ENCODE data around the gene CHRNA4. TPM values are rescaled to one million over a fixed set of nuclear protein-coding genes. Genes with fewer than 3 reads are reported as not detected.
"Not testable (repeated sequence)": the region's sequence is repeated elsewhere in the genome, so short reads cannot be mapped to it uniquely, and the experiment has no call there.

Gene CHRNA4
- total and polyA plus RNA-seq, 9 donors = 0.06 to 2.9 (median 0.43) TPM; not detected in 2

DNA sequence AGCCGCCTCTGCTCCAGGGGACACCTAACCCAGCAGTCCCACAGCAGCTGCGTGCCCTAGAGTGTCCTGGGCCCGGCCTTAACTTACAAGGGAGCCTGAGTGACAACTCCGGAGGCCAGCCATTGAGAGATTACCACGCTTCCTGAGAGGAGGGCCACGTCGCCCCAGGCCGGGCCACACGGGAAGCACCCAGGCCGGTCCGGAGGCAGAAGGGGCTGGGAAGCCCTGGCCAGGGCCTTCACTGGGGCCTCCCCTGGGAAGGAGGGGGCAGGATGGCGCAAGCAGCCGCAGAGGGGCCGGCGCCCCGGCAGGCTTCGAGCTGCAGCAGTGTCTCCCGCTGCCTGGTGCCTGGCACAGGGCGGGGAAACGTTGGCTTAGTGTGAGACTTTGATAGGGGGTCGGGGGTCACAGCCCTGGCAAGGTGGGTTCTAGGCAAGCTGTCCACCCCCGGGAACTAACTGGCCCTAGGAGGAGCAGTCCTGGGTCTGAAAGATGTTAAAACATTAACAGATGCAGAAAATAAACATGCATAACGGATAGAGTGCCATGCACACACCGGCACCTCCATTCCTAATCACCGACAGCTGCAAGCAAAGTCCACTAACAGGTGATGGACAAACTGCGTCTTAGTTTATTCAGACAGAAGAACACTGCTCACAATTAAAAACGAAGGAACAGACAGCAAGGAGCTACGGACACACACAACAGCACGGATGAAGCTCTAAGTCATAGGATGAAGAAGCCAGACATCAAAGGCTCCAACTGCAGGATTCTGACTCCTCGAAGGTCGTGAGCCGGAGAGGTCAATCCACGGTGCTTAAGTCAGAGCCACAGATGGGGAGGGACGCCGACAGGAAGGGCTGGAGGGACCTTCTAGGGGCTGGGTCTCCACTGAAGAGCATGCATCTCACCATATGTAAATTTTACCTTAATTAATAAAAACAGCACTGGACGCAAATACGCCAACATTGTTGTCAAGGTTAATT, 17.4 kb downstream of the CHRNA4 start:
- no peaks in the 10 kb centered on the region for H3K9me3 ChIP-seq
- intact Hi-C loops (cut with DNase I) = no loop called here
- TF ChIP-seq EP300 (IDR thresholded peaks at IDR 0.05) (no peak), POLR2A (IDR thresholded peaks at IDR 0.05) (no peak)
- TF ChIP-seq, protein P1, sequence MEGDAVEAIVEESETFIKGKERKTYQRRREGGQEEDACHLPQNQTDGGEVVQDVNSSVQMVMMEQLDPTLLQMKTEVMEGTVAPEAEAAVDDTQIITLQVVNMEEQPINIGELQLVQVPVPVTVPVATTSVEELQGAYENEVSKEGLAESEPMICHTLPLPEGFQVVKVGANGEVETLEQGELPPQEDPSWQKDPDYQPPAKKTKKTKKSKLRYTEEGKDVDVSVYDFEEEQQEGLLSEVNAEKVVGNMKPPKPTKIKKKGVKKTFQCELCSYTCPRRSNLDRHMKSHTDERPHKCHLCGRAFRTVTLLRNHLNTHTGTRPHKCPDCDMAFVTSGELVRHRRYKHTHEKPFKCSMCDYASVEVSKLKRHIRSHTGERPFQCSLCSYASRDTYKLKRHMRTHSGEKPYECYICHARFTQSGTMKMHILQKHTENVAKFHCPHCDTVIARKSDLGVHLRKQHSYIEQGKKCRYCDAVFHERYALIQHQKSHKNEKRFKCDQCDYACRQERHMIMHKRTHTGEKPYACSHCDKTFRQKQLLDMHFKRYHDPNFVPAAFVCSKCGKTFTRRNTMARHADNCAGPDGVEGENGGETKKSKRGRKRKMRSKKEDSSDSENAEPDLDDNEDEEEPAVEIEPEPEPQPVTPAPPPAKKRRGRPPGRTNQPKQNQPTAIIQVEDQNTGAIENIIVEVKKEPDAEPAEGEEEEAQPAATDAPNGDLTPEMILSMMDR (IDR thresholded peaks at IDR 0.05) = no peak
- H3K4me3 ChIP-seq = no peak overlapping the region
- no peak for DNase-seq
- no peak overlapping the region for H3K27ac ChIP-seq
- no peaks in the 10 kb centered on the region for H3K27me3 ChIP-seq
- WGBS, 3 donors = 58 to 68% (median 61%) methylated on average over 37 of the region's 37 CpGs
- H3K4me1 ChIP-seq (ENCODE audit: insufficient read depth) = no peaks in the 10 kb centered on the region
- no peaks in the 10 kb centered on the region for H3K36me3 ChIP-seq

DNA sequence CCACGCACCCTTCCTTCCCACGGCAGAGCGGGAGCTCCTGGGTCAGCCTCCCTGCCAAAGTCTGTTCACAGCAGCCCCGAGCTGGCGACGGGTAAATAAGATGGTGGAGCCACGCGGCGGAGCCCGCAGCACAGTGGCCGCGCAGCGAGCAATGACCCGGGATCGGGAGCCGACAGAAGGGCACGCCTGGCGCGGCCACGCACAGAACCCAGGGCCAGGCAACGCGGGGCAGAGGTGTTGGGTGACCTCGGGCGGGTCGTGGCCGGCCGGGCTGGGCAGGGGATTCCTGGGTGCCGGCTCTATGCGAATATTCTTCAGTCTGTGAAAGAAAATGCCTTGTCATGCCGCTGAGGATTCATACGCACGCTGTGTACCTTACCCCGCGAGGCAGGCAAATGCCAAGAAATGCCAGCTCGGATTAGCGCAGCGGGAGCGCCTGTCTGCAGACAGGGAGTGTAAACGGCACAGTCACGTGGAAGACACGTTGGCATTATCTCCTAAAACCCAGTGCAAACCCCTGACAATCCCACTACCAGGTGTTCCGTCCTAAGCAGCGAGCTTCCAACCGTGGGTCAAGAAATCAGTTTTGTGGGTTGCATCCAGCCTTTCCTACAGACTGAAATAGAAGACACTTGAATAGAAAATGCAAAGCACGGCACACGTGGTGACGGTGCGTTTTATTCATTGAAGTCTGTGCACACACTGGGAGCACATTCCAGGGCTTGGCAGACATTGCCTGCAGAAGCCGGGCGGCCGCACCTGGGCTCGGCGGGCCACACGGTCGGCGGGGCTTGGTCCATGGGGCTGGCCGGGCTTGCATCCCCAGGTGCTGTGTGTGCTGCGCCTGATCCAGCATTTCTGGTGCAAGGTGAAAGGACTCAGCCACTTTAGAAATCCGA, 18.3 kb downstream of the CHRNA4 start:
- no peaks in the 10 kb centered on the region for H3K36me3 ChIP-seq
- H3K9me3 ChIP-seq = no peaks in the 10 kb centered on the region
- no peak overlapping the region for H3K27ac ChIP-seq
- intact Hi-C loops (cut with DNase I) = no loop called here
- no peak for DNase-seq
- H3K4me3 ChIP-seq = no peak overlapping the region
- H3K4me1 ChIP-seq (ENCODE audit: insufficient read depth) = no peaks in the 10 kb centered on the region
- TF ChIP-seq, protein P1 (IDR thresholded peaks at IDR 0.05) = no peak
- TF ChIP-seq EP300 (IDR thresholded peaks at IDR 0.05) (no peak), POLR2A (IDR thresholded peaks at IDR 0.05) (no peak)
- 92 to 95% (median 94%) methylated on average over 59 of the region's 59 CpGs for WGBS, 3 donors
- no peaks in the 10 kb centered on the region for H3K27me3 ChIP-seq

DNA sequence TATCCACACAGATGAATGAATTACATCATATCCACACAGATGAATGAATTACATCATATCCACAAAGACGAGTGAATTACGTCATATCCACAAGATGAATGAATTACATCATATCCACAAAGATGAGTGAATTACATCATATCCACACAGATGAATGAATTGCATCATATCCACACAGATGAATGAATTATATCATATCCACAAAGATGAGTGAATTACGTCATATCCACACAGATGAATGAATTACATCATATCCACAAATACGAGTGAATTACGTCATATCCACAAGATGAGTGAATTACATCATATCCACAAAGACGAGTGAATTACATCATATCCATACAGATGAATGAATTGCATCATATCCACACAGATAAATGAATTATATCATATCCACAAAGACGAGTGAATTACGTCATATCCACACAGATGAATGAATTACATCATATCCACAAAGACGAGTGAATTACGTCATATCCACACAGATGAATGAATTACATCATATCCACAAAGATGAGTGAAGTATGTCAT, 20.9 kb downstream of the CHRNA4 start:
- H3K4me1 ChIP-seq (ENCODE audit: insufficient read depth); H3K27me3 ChIP-seq; H3K4me3 ChIP-seq; intact Hi-C loops (cut with DNase I); H3K27ac ChIP-seq; H3K36me3 ChIP-seq; DNase-seq; H3K9me3 ChIP-seq: not testable (repeated sequence)
- WGBS, 3 donors = 84 to 87% (median 85%) methylated on average over 10 of the region's 10 CpGs

DNA sequence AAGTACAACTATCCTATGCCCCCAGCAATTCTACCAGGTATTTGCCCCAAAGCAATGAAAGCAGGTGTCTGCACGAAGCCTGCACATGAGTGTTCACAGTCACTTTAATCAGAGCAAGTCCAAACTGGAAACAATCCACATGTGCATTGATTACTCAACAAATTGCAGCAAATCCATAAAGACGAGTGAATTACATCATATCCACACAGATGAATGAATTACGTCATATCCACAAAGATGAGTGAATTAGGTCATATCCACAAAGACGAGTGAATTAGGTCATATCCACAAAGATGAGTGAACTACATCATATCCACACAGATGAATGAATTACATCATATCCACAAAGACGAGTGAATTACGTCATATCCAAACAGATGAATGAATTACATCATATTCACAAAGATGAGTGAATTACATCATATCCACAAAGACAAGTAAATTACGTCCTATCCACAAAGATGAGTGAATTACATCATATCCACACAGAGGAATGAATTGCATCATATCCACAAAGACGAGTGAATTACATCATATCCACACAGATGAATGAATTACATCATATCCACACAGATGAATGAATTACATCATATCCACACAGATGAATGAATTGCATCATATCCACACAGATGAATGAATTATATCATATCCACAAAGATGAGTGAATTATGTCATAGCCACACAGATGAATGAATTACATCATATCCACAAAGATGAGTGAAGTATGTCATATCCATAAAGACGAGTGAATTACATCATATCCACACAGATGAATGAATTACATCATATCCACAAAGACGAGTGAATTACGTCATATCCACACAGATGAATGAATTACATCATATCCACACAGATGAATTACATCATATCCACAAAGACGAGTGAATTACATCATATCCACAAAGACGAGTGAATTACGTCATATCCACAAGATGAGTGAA, 21.7 kb downstream of the CHRNA4 start:
- WGBS, 3 donors = 79 to 81% (median 80%) methylated on average over 14 of the region's 14 CpGs
- H3K27me3 ChIP-seq = not testable (repeated sequence)

More for the DNA sequence above, 21.7 kb downstream of the CHRNA4 start:
- H3K27ac ChIP-seq; intact Hi-C loops (cut with DNase I); H3K9me3 ChIP-seq; H3K4me3 ChIP-seq; H3K4me1 ChIP-seq (ENCODE audit: insufficient read depth); H3K36me3 ChIP-seq; DNase-seq: not testable (repeated sequence)
